GM19324 (cell line): Measurements from ENCODE around the gene RNF26.

Source experiments
- ATAC-seq: cut with Tn5 transposase; IDR thresholded peaks from one replicate; pipeline ENCODE4 v1.9.1; 2021; ENCODE audit warnings: mild to moderate bottlenecking, moderate library complexity; ENCODE audit not compliant: unreplicated experiment, low FRiP score

The RNF26 gene

GRCh38 chr11:119315131-119316015 lies 19.0 kb upstream of the RNF26 start:
- ATAC-seq: no peak

GRCh38 chr11:119316016-119316728 lies 18.2 kb upstream of the RNF26 start:
- ATAC-seq: no peak

- no peak for ATAC-seq
These were observed 17.4 kb upstream of the RNF26 start, which contains the start of gene MCAM for GRCh38 chr11:119316729-119317591. Gene MCAM, minus strand, starts transcription at chr11:119317130. Its CDS starts 29 bp downstream, at chr11:119317101.

GRCh38 chr11:119317592-119318239 lies 16.6 kb upstream of the RNF26 start:
- no peak for ATAC-seq

- no peak for ATAC-seq
These were observed 15.8 kb upstream of the RNF26 start for GRCh38 chr11:119318240-119319135.

- ATAC-seq: no peak
These were observed 15.1 kb upstream of the RNF26 start for GRCh38 chr11:119319136-119319699.

- no peak for ATAC-seq
These were observed 14.6 kb upstream of the RNF26 start for GRCh38 chr11:119319700-119320239.

GRCh38 chr11:119320240-119320775 lies 14.0 kb upstream of the RNF26 start:
- ATAC-seq: no peak

GRCh38 chr11:119320776-119321524 lies 13.4 kb upstream of the RNF26 start:
- ATAC-seq: no peak

GRCh38 chr11:119322360-119322739 lies 12.0 kb upstream of the RNF26 start:
- no peak for ATAC-seq

- no peak for ATAC-seq
These were observed 11.3 kb upstream of the RNF26 start for GRCh38 chr11:119322921-119323531.

GRCh38 chr11:119323532-119324033 lies 10.7 kb upstream of the RNF26 start:
- no peak for ATAC-seq

- no peak for ATAC-seq
These were observed 10.1 kb upstream of the RNF26 start for GRCh38 chr11:119324189-119324588.

- ATAC-seq: no peak
These were observed 5.0 kb upstream of the RNF26 start for GRCh38 chr11:119329320-119329719.

GRCh38 chr11:119330237-119330636 lies 4.1 kb upstream of the RNF26 start:
- no peak for ATAC-seq

GRCh38 chr11:119332111-119332765 lies 2.1 kb upstream of the RNF26 start:
- no peak for ATAC-seq
